ENCODE data around the gene TPBGL.

TPBGL gene

DNA sequence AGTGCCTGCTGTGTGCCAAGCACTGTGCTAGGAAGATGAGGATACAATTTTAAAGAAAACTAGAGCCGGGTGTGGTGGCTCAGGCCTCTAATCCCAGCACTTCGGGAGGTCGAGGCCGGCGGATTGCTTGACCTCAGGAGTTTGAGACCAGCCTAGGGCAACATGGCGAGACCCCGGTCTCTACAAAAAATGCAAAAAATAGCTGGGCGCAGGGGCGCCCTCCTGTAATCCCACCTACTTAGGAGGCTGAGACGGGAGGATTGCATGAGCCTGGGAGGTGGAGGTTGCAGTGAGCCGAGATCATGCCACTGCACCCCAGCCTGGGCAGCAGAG is 8.3 kb downstream of the TPBGL start:
- no peak overlapping the region for H3K27ac ChIP-seq
- TF ChIP-seq, protein P1, sequence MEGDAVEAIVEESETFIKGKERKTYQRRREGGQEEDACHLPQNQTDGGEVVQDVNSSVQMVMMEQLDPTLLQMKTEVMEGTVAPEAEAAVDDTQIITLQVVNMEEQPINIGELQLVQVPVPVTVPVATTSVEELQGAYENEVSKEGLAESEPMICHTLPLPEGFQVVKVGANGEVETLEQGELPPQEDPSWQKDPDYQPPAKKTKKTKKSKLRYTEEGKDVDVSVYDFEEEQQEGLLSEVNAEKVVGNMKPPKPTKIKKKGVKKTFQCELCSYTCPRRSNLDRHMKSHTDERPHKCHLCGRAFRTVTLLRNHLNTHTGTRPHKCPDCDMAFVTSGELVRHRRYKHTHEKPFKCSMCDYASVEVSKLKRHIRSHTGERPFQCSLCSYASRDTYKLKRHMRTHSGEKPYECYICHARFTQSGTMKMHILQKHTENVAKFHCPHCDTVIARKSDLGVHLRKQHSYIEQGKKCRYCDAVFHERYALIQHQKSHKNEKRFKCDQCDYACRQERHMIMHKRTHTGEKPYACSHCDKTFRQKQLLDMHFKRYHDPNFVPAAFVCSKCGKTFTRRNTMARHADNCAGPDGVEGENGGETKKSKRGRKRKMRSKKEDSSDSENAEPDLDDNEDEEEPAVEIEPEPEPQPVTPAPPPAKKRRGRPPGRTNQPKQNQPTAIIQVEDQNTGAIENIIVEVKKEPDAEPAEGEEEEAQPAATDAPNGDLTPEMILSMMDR (conservative IDR thresholded peaks at IDR 0.05) = no peak; the same call in 1 of the 2 replicates

DNA sequence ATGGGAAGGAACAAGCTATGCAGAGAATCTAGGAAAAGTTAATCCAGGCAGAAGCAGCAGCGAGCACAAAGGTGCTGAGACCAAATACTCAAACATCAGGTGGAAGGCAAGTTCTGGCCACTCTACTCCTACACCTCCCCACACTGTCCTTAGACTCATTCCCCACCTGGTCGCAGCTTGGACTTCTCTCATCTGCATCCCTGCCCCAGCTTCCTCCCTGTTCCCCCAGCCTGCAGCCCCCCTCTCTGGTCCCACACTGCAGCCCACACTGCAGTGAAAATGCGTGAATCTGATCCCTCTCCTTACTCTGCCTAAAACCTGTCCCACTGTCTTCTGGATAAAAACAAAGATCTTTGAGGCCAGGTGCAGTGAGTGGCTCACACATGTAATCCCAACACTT is 9.1 kb downstream of the TPBGL start:
- TF ChIP-seq, protein P1 (conservative IDR thresholded peaks at IDR 0.05) = no peak
- H3K27ac ChIP-seq = no peak overlapping the region

DNA sequence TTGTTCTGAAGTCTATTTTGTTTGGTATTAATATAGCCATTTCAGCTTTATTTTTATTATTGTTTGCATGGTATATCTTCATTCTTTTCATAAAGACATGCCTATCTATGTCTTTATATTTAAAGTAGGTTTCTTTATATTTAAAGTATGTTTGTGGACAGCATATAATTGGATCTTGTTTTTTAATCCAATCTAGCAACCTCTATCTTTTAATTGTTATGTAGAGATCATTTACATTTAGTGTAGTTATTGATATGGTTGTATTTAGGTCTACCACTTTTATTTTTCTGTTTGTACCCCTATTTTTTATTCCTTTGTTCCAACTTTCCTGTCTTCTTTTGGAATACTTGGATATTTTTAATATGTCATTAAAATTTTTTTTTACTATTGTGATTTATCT is 13.8 kb downstream of the TPBGL start:
- no peak overlapping the region for H3K27ac ChIP-seq
- TF ChIP-seq, protein P1 (conservative IDR thresholded peaks at IDR 0.05) = no peak

DNA sequence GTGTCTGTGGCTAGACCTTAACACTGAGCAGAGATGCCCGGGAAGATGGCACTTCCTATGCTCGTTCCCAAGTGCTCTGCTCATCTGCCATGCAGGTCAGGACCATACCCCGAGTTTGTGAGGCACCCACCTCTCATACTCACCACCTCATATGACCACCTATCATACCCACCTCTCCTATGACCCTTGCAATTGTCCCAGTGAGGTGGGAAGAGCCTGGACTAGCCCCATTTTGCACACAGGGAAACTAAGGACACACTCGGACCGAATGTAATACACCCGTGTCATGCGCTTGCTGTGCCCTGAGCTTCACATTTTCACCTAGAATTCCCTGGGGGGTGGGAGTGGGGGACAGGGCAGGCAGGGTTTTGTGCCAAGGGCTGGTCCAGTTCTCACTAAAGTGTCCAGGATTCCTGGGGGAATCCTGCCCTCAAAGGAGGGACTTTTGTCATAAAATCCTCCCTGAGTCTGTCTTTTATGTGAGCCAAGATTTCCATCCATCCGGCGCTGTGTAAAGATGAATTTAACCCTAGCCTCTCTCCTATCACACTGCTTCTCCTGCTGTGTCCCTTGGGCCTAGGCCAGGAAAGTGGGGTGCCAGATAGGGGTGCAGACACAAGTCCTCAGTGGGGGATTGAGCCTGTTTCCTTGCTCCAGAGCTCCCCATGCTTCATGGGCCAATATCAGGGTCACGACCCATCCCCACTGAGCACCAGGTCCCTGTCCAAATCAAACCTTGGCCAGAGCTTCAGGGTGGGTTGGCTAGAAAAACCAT is 20.0 kb downstream of the TPBGL start:
- TF ChIP-seq, protein P1 (conservative IDR thresholded peaks at IDR 0.05) = no peak
- no peak overlapping the region for H3K27ac ChIP-seq

DNA sequence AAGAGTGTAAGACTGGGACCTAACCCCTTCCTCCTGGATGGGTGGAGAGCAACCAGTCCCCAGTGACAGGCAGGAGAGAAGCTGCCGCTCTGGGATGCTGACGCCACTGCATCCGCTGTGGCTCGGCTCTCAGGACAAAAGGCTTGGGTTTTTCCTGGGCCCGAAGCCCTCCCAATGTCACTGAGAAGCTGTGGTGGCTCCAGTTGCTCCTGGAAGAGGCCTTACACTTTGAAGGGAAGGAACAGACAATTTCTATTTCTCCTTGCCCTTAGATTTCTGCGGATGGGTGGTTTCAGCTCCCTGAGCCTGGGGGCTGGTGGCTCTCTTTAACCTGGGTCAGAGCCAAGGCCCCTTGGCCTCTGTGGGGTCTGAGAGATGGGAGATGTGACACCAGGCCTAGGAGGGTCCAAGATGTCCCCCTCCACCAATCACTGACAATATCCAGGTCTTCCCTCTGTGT is 21.4 kb downstream of the TPBGL start:
- TF ChIP-seq, protein P1 (conservative IDR thresholded peaks at IDR 0.05) = no peak
- H3K27ac ChIP-seq = no peak overlapping the region

DNA sequence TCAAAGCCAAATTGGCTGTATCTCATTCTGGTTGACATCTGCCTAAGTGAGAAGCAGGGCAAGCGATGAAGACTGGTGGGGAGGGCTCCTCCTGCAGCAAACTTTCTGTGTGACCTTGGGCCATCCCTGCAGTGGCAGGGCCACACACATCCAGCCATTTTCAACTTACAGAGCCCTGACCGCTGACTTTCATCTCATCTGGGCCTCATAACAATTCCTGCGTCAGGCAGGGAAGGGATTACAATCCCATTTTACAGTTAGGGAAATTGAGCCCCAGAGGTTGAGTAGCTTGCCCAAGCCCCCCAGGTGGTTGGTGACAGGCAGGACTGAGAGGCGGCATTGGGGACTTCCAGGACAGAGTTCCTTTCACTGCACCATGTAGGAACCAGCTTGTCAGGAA is 21.9 kb downstream of the TPBGL start:
- TF ChIP-seq, protein P1 (conservative IDR thresholded peaks at IDR 0.05) = no peak
- no peak overlapping the region for H3K27ac ChIP-seq

DNA sequence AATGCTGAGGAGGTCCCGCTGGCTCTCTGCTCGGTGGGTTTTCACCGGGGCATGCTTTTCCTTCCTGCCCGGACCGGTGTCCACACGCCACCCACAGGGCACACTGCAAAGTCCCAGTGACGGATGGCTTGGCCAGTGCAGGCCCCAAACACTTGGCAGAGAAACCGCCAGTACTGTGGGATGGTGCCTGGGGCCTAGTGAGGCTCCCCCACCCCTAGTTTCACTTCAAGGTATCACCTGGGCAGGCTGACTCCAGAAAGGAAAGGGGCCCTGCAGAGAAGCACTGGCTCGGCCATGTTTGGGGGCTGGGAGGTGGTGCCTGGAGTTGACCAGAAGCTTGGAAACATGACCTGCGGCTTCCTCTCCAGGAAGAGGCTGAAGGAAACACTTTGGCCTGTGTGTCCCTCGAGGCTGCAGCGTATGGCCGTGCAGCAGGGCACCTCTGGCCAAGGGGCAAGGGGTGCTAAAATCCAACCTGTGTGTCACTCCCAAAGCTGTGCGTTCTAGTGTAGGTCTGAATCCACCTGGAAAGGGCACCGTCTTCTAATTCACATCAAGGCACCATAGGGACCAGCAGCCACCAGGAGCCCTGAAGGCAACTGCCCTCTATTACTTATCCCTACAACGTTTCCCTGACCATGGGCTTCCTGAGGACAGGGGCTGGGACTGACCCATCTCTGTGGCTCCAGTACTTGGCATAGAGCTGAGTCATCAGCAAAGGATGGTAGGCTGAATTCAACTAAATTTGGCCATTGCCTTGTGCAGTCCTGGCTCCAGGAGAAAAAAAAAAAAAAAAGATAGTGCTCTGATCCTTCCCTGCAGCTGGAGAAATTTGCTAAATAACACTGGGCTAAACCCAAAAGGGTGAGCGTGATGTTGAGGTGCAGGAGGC is 22.6 kb downstream of the TPBGL start:
- TF ChIP-seq, protein P1 (conservative IDR thresholded peaks at IDR 0.05) = no peak
- no peak overlapping the region for H3K27ac ChIP-seq
